HG03066 (cell line): ENCODE measurements around the gene TBX15.
"Not testable (repeated sequence)": the region's sequence is repeated elsewhere in the genome, so short reads cannot be mapped to it uniquely, and the experiment has no call there.

Source experiments
- ATAC-seq: cut with Tn5 transposase; IDR thresholded peaks from one replicate; pipeline ENCODE4 v1.9.1; 2021; ENCODE audit warnings: low read depth; ENCODE audit not compliant: unreplicated experiment

TBX15 gene

DNA sequence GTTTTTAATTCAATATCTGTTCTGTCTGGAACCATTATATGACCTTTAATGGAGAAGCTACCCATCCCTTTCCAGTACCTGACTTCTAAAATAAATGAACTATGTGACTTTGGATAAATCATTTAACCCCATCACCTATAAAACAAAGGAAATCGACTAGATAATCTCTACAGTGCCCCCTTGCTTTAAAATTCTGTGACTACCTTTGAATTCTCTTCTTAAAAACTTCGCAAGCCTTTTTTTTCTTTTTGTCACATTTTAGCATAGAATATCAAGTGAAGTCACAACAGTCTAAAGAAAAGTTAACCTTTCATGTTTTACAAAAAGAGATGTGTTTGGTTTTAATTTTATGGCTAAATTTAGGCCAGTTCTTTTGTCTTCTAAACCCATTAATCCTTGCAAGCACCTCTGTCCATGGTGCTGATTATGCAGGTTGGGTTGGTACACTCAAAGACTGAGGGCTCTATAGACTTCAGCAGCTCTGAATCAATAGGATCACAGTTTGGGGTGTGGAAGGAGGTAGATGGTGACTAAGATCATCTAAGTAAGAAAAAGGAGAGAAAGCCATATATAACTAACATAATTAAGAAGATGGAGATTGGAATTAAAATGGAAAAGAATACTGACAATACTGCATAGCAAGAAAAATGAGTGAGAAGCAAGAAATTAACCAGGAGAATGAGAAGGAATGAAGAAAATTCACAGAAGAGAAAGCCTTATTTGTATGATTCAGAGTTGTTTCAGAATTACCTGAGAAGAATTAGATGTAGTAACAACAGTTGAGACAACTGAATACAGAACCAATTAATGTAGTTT, 59.2 kb downstream of the TBX15 start:
- no peak for ATAC-seq

DNA sequence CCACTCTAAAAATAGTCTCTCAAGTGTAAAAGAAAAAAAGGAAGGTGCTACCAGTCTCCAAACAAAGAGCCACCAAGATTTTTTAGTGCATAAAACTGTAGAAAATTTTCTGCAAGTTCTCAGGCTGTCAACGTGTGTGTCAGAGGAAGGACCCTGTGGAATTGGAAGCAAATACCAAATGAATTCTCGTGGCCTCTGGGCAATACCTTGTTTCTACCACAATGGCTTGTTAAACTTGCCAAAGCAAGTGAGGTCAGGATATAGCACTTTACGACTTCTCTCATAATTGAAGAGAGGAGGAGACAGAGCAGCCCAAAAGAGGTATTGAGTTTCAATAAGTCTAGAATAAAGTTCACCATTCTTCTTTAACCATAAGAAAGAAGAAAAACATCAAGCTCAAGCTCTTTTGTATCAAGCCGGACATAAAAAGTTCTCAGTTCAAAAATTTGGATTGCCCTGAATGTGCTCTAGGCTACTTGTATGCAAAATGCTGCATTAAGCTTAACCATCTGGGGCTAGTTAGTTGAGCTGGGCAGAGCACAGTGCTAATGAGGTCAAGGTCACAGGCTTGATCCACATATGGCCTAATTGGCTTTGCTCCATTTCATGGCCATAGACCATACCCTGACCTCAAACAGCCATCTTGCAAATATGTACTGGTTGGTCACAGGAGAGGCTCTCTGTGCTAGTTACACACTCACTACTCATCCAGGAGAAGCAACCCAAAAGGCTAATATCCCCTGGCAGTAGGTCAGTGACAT, 60.5 kb downstream of the TBX15 start:
- ATAC-seq, result no peak

DNA sequence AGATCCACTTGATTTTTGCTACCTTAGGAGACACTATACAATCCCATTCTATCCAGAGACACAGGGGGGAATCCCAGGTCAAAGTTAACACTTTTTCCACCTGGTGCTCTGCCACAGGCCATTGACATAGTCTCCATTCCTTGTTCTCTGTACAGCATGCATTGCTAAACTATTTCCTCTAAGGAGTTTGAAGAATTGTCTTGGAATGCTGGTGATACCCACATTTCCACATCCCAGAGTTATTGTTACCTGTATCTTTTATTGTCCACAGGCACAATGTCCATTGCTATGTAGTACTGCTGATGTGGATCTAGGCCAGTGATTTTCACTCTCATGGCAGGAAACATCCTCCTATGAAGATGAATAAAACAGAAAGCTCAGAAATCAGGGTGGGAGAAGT, 61.9 kb downstream of the TBX15 start:
- ATAC-seq, result no peak

DNA sequence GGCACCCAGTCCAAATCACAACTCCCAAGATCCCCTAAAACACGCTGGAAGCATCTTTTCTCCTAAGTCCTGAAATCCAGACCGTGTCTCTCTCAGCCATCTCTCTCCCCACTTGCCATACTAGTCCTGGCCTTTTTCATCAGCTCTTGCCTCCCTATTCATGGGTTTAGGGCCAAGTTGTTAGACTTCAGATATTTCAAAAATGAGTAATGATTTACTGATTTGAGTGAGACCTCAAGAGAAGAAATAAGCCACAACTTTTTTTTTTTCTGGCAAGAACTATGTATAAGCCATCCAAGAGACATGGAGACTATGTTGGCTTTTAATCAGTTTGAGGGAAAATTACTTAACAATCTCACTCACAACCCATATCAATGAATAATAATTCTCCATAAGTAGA, 62.5 kb downstream of the TBX15 start:
- no peak for ATAC-seq

DNA sequence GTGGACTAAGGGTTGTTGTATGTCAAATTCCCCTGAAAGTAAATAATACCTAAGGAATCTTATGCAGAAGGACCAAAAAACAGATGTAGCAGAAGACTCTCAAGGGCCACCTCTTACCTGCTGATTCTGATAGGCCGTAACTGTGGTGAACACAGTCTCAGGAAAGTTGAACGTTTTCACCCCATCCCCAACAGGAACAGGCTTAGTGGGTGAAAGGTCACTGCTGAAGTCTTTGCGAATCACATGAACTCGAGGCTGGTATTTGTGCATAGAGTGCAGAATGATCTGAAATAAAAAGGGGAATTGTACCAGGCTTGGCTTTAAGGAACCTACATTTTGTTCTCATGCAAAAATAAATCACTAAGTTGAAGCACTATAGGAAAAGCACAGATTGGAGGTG, 64.8 kb downstream of the TBX15 start:
- no peak for ATAC-seq

DNA sequence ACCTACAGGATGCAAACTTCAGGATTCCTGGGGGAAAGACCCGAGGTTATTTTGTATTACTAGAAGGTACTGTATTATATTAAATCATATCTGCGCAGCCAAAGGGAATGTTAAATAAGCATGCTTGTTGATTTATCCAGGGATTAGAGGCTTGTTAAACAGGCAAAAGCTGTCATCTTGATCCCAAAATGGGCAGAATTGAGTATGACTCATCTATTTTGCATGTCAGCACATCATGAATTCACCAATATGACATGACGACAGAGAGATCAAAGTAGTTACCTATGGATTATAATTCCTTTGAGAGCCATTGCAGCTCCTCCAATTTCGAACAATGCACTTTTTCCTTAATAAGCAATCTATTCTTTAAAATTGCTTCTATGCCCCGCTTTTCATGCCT, 66.1 kb downstream of the TBX15 start:
- no peak for ATAC-seq

DNA sequence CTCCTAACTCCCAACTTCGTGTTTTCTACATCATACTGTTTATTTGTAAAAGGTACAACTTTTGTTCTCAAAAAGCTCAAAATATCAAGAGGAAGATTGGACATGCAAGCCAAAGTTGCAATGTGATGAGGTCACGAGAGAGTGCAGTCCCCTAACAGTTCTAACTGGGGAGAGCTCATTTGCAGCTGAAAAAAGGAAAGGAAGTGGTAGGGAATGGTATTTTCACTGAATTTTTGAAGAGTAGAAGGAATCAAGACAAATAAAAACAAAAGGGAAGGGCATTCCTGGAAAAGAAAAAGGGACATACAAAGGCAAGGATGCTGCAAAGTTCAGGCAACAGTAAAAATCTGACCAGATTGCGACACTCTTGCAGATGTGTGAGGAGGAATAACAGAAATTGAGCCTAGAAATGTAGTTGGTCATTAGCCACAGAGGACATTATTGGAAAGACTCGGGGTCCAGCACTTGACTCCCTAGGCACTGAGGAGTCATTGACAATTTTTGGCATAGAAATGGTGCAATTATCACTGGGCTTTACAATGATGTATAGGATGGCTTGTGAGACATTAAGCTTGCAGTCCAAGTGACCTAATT, 67.9 kb downstream of the TBX15 start:
- no peak for ATAC-seq

DNA sequence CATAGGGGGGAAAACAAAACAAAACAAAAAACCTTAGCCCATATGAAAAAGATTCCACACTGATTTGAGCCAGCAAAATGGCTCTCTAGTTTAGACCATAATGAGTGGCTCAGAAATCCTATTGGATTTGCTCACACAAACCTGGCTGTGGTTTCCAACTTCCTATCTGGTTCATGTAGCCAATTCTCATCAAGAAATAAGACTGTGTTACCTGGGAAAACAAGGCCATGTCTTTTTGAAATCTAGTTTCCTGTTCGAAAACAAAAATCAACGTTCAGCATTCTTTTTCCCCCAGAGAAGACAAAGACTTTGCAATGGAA, 69.2 kb downstream of the TBX15 start:
- ATAC-seq, result no peak

DNA sequence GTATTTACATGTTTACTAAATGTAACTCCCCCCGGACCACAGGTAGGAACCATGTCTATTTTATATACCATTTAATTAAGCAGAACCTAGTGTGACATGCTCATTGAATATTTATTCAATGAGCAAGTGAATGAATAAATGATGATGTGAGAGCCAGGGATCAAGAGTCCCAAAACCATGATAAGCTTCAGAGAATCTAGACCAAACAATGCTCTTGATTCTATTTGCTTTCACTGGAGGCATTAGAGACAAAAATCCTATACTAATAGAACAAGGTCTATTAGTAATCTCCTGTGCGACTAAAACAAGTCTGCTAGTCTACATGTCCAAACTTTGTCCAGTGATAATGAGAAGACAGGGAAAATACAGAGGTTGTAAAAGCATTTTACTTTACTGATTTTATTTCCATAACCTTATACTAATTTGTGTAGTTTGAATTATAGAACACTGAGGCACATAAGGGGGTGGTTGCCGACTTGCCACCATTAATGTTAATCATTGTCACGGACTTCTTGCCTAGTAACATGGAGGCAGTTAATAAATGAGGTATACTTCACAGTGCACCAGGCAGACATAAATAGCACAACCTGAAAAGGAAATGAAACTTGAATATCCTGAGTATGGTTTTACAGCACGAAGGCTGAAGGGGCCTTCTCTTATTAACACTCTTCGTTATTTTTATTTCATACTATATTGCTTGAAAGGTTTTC, 69.8 kb downstream of the TBX15 start:
- ATAC-seq, result peak; percentile 71

DNA sequence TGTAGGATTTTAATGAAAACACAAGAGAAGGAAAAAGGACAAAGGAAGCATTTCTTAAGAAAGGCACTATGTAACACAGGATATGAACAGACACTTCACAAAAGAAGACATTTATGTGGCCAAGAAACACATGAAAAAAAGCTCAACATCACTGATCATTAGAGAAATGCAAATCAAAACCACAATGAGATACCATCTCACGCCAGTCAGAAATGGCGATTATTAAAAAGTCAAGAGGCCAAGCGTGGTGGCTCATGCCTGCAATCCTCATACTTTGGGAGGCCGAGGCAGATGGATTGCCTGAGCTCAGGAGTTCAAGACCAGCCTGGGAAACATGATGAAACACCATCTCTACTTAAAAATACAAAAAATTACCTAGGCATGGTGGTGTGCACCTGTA, 71.8 kb downstream of the TBX15 start:
- ATAC-seq, result not testable (repeated sequence)

DNA sequence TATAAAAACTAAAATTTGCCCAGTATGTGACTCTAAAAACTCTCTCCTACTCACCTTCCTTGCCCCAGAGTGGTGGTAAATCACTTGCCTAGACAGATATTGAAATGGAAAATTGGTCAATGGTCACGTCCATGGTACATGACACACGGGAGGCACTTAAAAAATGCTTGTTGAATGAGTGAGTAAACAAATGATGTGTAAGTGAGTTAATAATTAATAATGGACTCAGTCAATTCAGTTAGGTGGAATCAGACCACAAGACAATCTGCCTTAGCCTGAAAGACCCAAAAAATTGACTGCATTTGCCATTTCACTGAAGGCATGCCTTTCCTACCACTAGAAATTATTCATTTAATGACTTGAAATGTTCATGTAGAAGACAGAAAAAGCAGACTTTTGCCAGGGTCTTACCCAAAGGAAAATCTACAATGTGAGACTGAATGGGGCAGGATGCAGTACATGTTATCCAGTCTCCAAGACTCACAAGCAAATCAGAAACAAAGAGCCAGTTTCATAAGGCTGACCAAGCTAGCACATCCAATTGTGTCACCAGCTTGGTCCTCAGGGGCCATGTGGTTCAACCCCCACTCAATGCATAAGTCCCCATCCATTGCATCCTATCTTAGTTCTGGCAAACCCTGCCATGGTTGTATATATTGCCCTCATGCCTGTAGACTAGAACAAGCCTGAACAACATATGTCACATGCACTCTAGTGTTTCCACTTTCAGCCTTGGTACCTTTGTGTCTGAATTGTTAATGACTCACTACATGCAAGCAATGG, 73.6 kb downstream of the TBX15 start:
- ATAC-seq, result peak; percentile 36

DNA sequence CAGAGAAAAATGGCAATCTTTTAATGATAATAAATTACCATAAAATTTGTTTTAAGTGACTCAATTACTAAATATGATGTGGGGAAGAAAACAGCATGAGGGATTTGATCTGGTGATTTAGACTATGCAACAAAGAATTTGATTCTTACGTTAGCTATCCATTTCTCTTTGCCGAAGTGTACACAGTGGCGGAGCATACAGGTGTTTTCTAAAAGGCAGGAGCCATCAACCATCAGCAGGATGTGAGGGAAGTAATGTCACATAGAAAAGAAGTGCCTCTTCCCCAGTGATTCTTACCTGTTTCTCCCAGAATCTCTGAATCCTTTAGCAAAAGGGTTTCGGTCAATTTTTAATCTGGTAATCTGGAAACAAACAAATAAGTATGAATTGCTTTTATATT, 74.3 kb downstream of the TBX15 start:
- no peak for ATAC-seq

DNA sequence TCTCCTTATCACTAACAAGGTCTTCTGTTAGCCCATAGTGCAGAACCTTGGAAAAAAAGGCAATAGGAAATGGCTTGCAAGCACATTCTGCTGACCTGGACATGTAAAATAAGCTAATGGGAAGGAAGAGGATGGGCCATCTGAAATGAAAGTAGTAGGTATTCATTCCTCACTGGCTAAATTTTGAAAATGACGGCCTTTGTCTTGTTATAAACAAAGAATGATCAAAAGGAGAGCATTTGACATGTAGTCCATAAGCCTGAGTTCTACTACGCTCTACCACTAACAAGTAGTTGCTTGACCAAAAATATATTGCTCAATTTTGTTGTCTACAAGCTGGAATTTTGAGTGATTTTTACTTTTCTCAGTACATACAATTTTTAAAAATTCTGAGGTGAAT, 75.6 kb downstream of the TBX15 start:
- no peak for ATAC-seq

DNA sequence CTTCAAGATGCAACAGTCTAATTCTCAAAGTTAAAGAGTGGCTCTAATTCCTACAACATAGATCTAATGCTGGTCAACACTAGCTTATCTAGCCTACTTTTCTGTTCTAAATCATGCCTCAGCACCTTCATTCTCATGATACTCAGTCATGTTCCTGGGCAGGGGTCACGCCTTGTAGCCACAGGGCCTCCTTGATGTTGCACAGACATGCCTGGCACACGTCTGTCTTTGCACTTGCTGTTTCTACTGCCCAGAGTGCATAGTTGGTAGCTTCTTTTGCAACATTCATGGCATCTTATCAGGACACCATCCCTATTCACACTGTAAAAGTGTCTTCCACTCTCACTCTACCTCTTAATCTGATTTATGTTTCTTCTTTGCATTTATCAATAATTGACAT, 76.6 kb downstream of the TBX15 start:
- ATAC-seq, result no peak

DNA sequence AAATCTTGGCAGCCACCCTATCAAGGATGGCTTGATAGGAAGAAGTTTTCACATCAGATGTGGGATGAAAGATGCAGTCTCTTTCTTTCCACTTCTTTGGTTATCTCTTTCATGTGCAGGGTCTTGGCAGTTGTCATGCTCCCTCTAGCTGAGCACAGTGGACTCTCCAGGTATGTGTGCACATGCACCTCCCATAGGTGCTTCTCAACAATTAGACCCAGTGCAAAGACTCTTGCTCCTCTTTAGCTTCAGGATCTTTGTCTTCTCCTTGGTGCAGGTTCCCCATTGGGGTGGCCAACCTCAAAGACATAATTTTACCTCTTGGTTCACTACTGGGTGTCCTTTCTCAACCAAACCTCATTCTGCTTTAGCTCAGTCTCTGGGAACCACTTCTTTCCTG, 80.7 kb downstream of the TBX15 start:
- no peak for ATAC-seq

DNA sequence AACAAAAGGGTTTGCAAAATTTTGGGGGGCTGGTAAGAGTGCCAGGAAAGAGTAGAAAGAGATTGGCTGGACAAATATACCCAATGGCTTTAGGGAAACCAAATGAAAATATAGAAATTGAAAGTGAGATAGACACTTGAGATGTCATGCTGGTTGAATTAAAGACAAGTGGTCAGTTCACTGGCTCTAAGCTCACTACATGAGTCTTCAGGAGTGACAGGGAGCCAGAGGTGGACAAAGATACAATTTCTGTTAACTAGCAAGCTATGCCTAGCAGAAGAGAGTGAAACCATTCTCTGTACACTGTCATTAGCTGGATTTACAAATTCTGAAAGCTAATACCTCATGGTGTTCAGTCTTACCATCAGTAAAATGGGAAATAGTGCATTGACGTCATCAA, 82.5 kb downstream of the TBX15 start:
- no peak for ATAC-seq

DNA sequence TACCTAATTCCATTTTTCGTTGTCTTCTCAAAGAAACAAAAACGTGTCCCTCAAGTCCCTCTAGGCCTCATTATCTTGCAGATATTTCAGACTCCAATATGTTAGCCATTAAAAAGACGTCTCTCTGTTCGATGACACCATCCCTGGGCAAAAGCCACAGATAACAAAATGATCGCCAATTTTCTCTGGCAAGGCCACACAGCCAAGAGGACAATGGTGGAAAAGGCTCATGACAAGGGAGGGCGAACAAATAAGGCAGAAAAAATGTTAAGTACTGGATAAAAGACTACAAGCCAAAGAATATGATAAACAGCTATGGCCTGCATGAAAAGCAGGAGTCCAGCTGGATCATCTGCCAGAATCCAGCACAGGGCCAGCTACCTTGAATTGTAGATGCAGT, 82.9 kb downstream of the TBX15 start:
- no peak for ATAC-seq

DNA sequence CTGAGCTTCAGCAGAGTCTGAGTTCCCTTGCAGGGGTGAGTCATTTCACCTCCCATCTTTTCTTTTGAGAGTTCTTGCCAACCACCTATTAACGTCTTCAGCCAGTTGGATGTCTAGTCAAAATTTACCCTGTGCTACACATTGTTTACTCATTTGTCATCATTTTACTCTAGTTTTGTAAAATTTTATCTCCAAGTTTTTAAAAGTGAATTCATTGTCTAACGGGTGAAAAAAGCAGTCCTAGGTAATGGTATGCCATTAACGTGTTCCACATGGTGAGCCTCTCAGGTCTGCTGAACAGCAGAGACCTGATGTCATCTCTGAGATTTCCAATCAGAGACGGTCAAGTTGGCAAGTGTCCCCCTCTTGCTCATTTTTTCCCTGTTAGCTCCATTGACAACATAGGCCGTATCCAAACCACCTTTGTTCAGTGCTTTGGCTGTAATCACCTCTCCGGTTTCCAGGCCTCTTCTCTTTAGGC, 85.4 kb downstream of the TBX15 start:
- ATAC-seq, result no peak

DNA sequence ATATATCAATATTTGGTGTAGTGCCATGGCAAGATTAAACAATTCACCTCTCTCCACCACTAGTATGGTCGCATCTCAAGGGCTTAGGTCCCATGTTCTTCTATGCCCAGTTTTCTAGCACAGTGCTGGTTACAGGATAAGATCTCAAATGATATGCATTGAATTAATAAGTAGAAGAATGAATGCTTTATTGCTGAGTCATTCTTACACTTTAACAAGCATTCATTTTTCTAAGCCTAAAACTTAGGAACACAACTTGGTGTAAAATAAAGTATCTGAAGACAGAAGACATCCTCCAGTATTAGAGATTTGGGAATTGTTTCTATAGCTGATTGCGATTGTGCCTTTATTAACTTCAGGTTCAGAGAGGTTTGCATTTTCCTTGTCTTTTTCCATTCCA, 85.8 kb downstream of the TBX15 start:
- ATAC-seq, result no peak

DNA sequence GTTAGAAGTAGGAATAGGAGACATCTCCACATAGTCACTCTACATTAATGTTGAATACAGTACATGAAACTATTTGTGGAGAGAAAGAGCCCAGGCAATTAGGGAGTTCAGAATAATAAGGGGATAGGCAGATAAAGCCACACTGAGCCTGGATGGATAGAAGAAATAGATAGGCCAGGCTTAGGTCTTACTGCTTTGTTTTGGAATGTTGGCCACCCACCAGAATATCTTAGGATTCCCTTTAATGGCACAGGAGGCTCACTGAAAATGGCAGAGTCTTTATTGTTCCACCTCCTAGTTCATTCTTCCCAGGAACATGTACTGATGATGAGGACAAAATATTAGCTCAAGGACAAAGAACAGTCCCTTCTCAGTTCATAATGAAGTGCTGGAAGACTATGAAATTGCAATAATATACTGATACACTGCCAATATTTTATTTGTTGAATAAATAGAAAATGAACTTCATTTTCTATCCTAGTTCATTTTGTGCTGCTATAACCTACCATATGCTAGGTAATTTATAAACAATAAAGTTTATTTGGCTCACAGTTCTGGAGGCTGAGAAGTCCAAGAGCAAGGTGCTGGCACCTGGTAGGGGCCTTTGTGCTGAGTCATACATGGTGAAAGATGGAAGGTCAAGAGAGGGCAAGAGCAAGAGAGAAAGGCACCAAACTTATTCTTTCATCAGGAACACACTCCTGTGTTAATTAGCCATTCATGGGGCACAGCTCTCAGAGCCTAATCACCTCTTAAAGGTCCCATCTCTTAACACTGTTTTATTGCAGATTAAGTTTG, 87.3 kb downstream of the TBX15 start:
- no peak for ATAC-seq
